Gastroesophageal sphincter (tissue), 4 donors: Measurements from ENCODE around the gene FBXW2. TPM values are rescaled to one million over a fixed set of nuclear protein-coding genes. Genes with fewer than 3 reads are reported as not detected.
"Not testable (repeated sequence)": the region's sequence is repeated elsewhere in the genome, so short reads cannot be mapped to it uniquely, and the experiment has no call there.

Source experiments
- ATAC-seq: fragments of 150-250 bp; one replicate; pipeline ENCODE4 v1.9.1; 2016; ENCODE audit warnings: mild to moderate bottlenecking, moderate library complexity
- H3K27ac ChIP-seq, 4 donors: fragments of 200-600 bp; sonication (generic) in 3 of 4; 1 replicate in 3 of 4; 2 replicates in 1 of 4; pipeline ENCODE4 v1.5.1; 2016 to 2019
- H3K27me3 ChIP-seq: fragments of 200-600 bp; sonication (generic); one replicate; pipeline ENCODE4 v1.5.1; 2019
- H3K36me3 ChIP-seq, 2 donors: fragments of 200-600 bp; sonication (generic); one replicate each; pipeline ENCODE4 v1.5.1; 2019; ENCODE audit warnings: control low read depth in 1 of 2
- H3K4me1 ChIP-seq, 3 donors: fragments of 200-600 bp; sonication (generic); 1 replicate in 2 of 3; 2 replicates in 1 of 3; pipeline ENCODE4 v1.5.1; 2016 to 2019; ENCODE audit warnings: control low read depth in 2 of 3
- H3K4me3 ChIP-seq, 2 donors: fragments of 200-600 bp; sonication (generic); one replicate each; pipeline ENCODE4 v1.5.1; 2019; ENCODE audit warnings: mild to moderate bottlenecking in 1 of 2, moderate library complexity in 1 of 2
- H3K9me3 ChIP-seq, 3 donors: fragments of 200-600 bp; sonication (generic); one replicate each; pipeline ENCODE4 v1.5.1; 2017 to 2019; ENCODE audit warnings: control low read depth in 2 of 3
- EP300 ChIP-seq: sonication (generic); formaldehyde crosslinking; IDR thresholded peaks from one replicate; pipeline ENCODE4 v1.6.1; 2017; ENCODE audit warnings: antibody characterized with exemption, mild to moderate bottlenecking
- POLR2A ChIP-seq, 2 donors: fragments of 450-650 bp; IDR thresholded peaks; one replicate each; pipeline ENCODE4 v1.6.1; 2017; ENCODE audit warnings: antibody characterized with exemption in 2 of 2, mild to moderate bottlenecking in 2 of 2, moderate library complexity in 1 of 2
- POLR2AphosphoS5 ChIP-seq: sonication (generic); formaldehyde crosslinking; IDR thresholded peaks from one replicate; pipeline ENCODE4 v1.6.1; 2017; ENCODE audit warnings: antibody characterized with exemption
- WGBS, 2 donors: methylation state at CpG; one replicate each; pipeline ENCODE4 v1.1.5; 2018; ENCODE audit warnings: low coverage in 1 of 2; 5-methylcytosine and 5-hydroxymethylcytosine counted together
- total RNA-seq, 4 donors: library from RNA; depleted of rRNA; stranded (reverse); fragments of >200 nt; gene quantifications; one replicate each; pipeline ENCODE4 v1.1.0, GENCODE V29; 2016
- TF ChIP-seq, protein P1 (sequence below), 4 experiments: fragments of 200-600 bp in 2 of 4; fragments of 450-650 bp in 2 of 4; sonication (generic) in 1 of 4; IDR thresholded peaks; one replicate each; pipeline ENCODE4 v1.5.1; 2017 to 2019; ENCODE audit warnings: antibody characterized with exemption in 4 of 4, mild to moderate bottlenecking in 2 of 4, moderate library complexity in 2 of 4

The FBXW2 gene
- total RNA-seq, 4 donors from 2014 or later: 41.8 to 57.1 (median 50.0) TPM

DNA sequence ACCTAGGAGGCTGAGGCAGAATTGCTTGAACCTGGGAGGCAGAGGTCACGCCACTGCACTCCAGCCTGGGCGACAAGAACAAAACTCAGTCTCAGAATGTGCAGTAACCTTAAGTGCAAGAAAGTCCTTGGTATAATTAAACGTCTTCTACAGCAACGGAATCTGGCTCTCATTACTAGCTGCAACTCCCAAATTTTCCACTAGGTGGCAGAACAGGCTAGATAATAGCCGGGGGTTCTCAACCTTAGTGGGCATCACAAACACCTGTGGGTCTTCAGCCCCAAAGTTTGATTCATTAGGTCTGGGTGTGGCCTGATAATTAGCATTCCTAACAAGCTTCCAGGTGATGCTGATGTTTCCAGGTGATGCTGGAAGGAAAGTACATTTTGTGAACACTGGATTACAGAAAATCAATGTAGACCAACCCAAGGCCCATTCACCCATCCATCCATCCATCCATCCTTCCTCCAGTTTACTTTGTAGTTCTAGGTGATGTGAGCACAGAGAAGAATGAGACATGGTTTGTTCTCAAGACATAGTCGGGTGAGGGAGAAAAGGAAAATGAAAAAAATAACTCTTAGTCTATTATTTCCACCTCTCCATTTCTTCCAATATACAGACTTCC lies 37.3 kb downstream of the FBXW2 start:
- Histone ChIP-seq H3K36me3 (peaks cover 0 to 24% of the 10 kb centered on the region in 2 donors), H3K4me1 (peaks cover 0 to 12% (median 0%) of the 10 kb centered on the region in 3 donors), H3K27me3 (no peaks in the 10 kb centered on the region), H3K9me3 (no peaks in the 10 kb centered on the region), H3K27ac (no peak overlapping the region), H3K4me3 (no peak overlapping the region)
- ATAC-seq: no peak
- TF ChIP-seq POLR2AphosphoS5: no peak
- TF ChIP-seq, protein P1, sequence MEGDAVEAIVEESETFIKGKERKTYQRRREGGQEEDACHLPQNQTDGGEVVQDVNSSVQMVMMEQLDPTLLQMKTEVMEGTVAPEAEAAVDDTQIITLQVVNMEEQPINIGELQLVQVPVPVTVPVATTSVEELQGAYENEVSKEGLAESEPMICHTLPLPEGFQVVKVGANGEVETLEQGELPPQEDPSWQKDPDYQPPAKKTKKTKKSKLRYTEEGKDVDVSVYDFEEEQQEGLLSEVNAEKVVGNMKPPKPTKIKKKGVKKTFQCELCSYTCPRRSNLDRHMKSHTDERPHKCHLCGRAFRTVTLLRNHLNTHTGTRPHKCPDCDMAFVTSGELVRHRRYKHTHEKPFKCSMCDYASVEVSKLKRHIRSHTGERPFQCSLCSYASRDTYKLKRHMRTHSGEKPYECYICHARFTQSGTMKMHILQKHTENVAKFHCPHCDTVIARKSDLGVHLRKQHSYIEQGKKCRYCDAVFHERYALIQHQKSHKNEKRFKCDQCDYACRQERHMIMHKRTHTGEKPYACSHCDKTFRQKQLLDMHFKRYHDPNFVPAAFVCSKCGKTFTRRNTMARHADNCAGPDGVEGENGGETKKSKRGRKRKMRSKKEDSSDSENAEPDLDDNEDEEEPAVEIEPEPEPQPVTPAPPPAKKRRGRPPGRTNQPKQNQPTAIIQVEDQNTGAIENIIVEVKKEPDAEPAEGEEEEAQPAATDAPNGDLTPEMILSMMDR (IDR thresholded peaks at IDR 0.05): peak; percentile 86 to 89 (median 88)
- WGBS, 2 donors: 5 to 29% methylated on average over 3 to 5 of the region's 6 CpGs

GRCh38 chr9:120755044-120755443 lies 38.2 kb downstream of the FBXW2 start:
- TF ChIP-seq POLR2A (IDR thresholded peaks at IDR 0.05): no peak
- no peak for TF ChIP-seq EP300
- TF ChIP-seq, protein P1 (IDR thresholded peaks at IDR 0.05): no peak
- no peak for TF ChIP-seq POLR2AphosphoS5
- WGBS, 2 donors: 95% methylated on average over 2 of the region's 2 CpGs; no CpG with 5 or more reads in 1 of the 2 donors
- H3K9me3 ChIP-seq: no peaks in the 10 kb centered on the region
- H3K4me1 ChIP-seq: peaks cover 0 to 12% (median 0%) of the 10 kb centered on the region in 3 donors
- no peak overlapping the region for H3K4me3 ChIP-seq
- no peak overlapping the region for H3K27ac ChIP-seq
- H3K36me3 ChIP-seq: peaks cover 0 to 15% of the 10 kb centered on the region in 2 donors
- ATAC-seq: no peak
- no peaks in the 10 kb centered on the region for H3K27me3 ChIP-seq

DNA sequence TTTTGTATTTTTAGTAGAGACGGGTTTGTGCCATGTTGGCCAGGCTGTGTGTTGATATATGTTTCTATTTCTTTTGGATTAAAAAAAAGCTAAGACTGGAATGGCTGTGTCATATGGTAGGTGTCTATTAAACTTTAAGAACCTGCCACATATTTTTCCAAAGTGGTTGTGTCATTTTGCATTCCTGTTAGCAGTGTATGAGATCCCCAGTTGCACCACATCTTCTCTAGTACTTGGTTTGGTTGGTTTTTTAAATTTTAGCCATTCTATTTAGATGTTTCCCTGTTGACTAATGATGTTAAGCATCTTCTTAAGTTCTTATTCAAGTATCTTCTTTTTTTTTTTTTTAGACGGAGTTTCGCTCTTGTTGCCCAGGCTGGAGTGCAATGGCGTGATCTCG lies 42.8 kb downstream of the FBXW2 start:
- WGBS, 2 donors: 85% methylated on average over 5 of the region's 5 CpGs; no CpG with 5 or more reads in 1 of the 2 donors
- Histone ChIP-seq H3K27ac (no peak overlapping the region), H3K9me3 (no peaks in the 10 kb centered on the region), H3K4me1 (peaks cover 0 to under 1% (median 0%) of the 10 kb centered on the region in 3 donors), H3K4me3 (no peak overlapping the region), H3K36me3 (peaks cover 0 to 4% of the 10 kb centered on the region in 2 donors), H3K27me3 (no peaks in the 10 kb centered on the region)
- no peak for ATAC-seq
- TF ChIP-seq EP300 (no peak), POLR2AphosphoS5 (no peak), POLR2A (IDR thresholded peaks at IDR 0.05) (no peak)
- TF ChIP-seq, protein P1 (IDR thresholded peaks at IDR 0.05): no peak

DNA sequence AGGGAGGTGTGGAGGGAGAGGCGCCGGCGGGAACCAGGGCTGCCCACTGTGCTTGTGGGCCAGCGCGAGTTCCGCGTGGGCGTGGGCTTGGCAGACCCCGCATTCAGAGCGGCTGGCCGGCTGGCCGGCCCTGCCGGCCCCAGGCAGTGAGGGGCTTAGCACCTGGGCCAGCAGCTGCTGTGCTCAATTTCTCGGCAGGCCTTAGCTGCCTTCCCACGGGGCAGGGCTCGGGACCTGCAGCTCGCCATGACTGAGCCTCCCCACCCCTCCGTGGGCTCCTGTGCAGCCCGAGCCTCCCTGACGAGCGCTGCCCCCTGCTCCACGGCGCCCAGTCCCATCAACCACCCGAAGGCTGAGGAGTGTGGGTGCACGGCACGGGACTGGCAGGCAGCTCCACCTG lies 46.9 kb downstream of the FBXW2 start:
- no CpG with 5 or more reads among the region's 26 CpGs for WGBS, 2 donors
- not testable (repeated sequence) for ATAC-seq, H3K27me3 ChIP-seq, H3K4me1 ChIP-seq, H3K27ac ChIP-seq, H3K4me3 ChIP-seq, H3K9me3 ChIP-seq, H3K36me3 ChIP-seq

DNA sequence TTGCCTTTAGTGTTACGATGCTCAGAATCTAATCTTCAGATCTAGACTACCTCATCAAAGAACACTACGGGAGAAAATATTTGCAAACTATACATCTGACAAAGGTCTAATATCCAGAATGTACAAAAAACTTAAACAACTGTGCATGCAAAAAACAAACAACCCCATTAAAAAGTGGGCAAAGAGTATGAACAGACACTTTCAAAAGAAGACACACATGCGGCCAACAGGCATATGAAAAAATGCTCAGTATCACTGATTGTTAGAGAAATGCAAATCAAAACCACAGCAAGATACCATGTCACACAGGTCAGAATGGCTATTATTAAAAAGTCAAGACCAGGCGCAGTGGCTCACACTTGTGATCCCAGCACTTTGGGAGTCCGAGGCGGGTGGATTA lies 47.9 kb downstream of the FBXW2 start:
- H3K9me3 ChIP-seq: no peaks in the 10 kb centered on the region
- no peaks in the 10 kb centered on the region for H3K4me1 ChIP-seq
- H3K27ac ChIP-seq: no peak overlapping the region
- no peaks in the 10 kb centered on the region for H3K27me3 ChIP-seq
- WGBS, 2 donors: 91 to 100% methylated on average over 1 to 6 of the region's 6 CpGs
- no peak overlapping the region for H3K4me3 ChIP-seq
- peaks cover 0 to 4% of the 10 kb centered on the region in 2 donors for H3K36me3 ChIP-seq
- no peak for TF ChIP-seq POLR2AphosphoS5
- no peak for ATAC-seq

GRCh38 chr9:120742951-120743416 lies 50.2 kb downstream of the FBXW2 start:
- H3K36me3 ChIP-seq: peaks cover 0 to 4% of the 10 kb centered on the region in 2 donors
- no peak overlapping the region for H3K27ac ChIP-seq
- WGBS, 2 donors: 86 to 87% methylated on average over 1 to 5 of the region's 6 CpGs
- no peak overlapping the region for H3K4me3 ChIP-seq
- TF ChIP-seq, protein P1 (IDR thresholded peaks at IDR 0.05): peak; percentile 11 to 49 (median 40)
- TF ChIP-seq EP300: no peak
- no peaks in the 10 kb centered on the region for H3K27me3 ChIP-seq
- H3K4me1 ChIP-seq: no peaks in the 10 kb centered on the region
- ATAC-seq: no peak
- no peaks in the 10 kb centered on the region for H3K9me3 ChIP-seq
